WERI-Rb-1 (cell line): Measurements from ENCODE around the gene FFAR1.

ENCODE experiments used
- DNase-seq: peaks from one replicate; pipeline ENCODE4 v3.0.0-alpha.2; 2020
- H3K27ac ChIP-seq: fragments of 250-450 bp; sonication (Bioruptor Pico); 2 replicates; pipeline ENCODE4 v1.5.1; 2020; ENCODE audit warnings: mild to moderate bottlenecking, moderate library complexity
- H3K27me3 ChIP-seq: fragments of 250-450 bp; sonication (Bioruptor Pico); 2 replicates; pipeline ENCODE4 v1.5.1; 2021; ENCODE audit warnings: mild to moderate bottlenecking, low read depth, moderate library complexity; ENCODE audit not compliant: insufficient read depth, severe bottlenecking
- H3K36me3 ChIP-seq: fragments of 250-450 bp; sonication (Bioruptor Pico); 2 replicates; pipeline ENCODE4 v1.5.1; 2020; ENCODE audit warnings: mild to moderate bottlenecking, moderate library complexity
- H3K4me3 ChIP-seq: 2 replicates; pipeline ENCODE4 v1.5.1; 2011; ENCODE audit warnings: low read depth, mild to moderate bottlenecking, control low read depth, low read length
- H3K9me3 ChIP-seq: fragments of 250-450 bp; sonication (Bioruptor Pico); 2 replicates; pipeline ENCODE4 v1.5.1; 2021; ENCODE audit warnings: mild to moderate bottlenecking, moderate library complexity; ENCODE audit not compliant: severe bottlenecking
- CTCF ChIP-seq: IDR thresholded peaks from 2 replicates; pipeline ENCODE4 v1.5.1; 2011; ENCODE audit warnings: low read depth, mild to moderate bottlenecking, control low read depth, inconsistent platforms, low read length

FFAR1 gene

GRCh38 chr19:35321291-35321690, 26.4 kb upstream of the FFAR1 start:
- no peaks in the 10 kb centered on the region for H3K9me3 ChIP-seq
- no peak for TF ChIP-seq CTCF

GRCh38 chr19:35322014-35322413, 25.7 kb upstream of the FFAR1 start:
- no peaks in the 10 kb centered on the region for H3K27me3 ChIP-seq
- no peak for TF ChIP-seq CTCF
- H3K36me3 ChIP-seq, result no peaks in the 10 kb centered on the region
- no peak overlapping the region for H3K4me3 ChIP-seq
- H3K9me3 ChIP-seq, result no peaks in the 10 kb centered on the region
- DNase-seq, result no peak
- H3K27ac ChIP-seq, result no peak overlapping the region

More at GRCh38 chr19:35321291-35321690, 26.4 kb upstream of the FFAR1 start:
- H3K27me3 ChIP-seq, result no peaks in the 10 kb centered on the region
- DNase-seq, result no peak
- no peak overlapping the region for H3K4me3 ChIP-seq
- H3K27ac ChIP-seq, result no peak overlapping the region
- no peaks in the 10 kb centered on the region for H3K36me3 ChIP-seq

GRCh38 chr19:35327642-35328041, 20.1 kb upstream of the FFAR1 start:
- H3K4me3 ChIP-seq, result no peak overlapping the region
- no peaks in the 10 kb centered on the region for H3K27me3 ChIP-seq
- H3K9me3 ChIP-seq, result no peaks in the 10 kb centered on the region
- H3K27ac ChIP-seq, result no peak overlapping the region
- peak; percentile 69 for TF ChIP-seq CTCF
- peak; percentile 50 for DNase-seq
- no peaks in the 10 kb centered on the region for H3K36me3 ChIP-seq

- H3K4me3 ChIP-seq, result no peak within 1 kb of the TSS
- H3K27me3 ChIP-seq, result no peaks in the 10 kb centered on the region
- no peak for DNase-seq
- no peaks in the 10 kb centered on the region for H3K36me3 ChIP-seq
- TF ChIP-seq CTCF, result no peak
- H3K27ac ChIP-seq, result no peak within 1 kb of the TSS
- H3K9me3 ChIP-seq, result no peaks in the 10 kb centered on the region
Observed at GRCh38 chr19:35328851-35329285, 18.8 kb upstream of the FFAR1 start, which contains the start of gene CD22. Gene CD22, plus strand, starts transcription at chr19:35329187. Its CDS starts 2,854 bp downstream, at chr19:35332041.

GRCh38 chr19:35329323-35329722, 18.4 kb upstream of the FFAR1 start:
- Histone ChIP-seq H3K27me3 (no peaks in the 10 kb centered on the region), H3K36me3 (no peaks in the 10 kb centered on the region), H3K4me3 (no peak overlapping the region), H3K9me3 (no peaks in the 10 kb centered on the region), H3K27ac (no peak overlapping the region)
- DNase-seq, result no peak
- TF ChIP-seq CTCF, result no peak

GRCh38 chr19:35330475-35330874, 17.2 kb upstream of the FFAR1 start:
- Histone ChIP-seq H3K27me3 (no peaks in the 10 kb centered on the region), H3K36me3 (no peaks in the 10 kb centered on the region), H3K9me3 (no peaks in the 10 kb centered on the region), H3K27ac (no peak overlapping the region), H3K4me3 (no peak overlapping the region)
- TF ChIP-seq CTCF, result no peak
- DNase-seq, result no peak
